Endothelial cell of umbilical vein (primary cell): ENCODE measurements around the gene PRKCB. TPM values are rescaled to one million over a fixed set of nuclear protein-coding genes. Genes with fewer than 3 reads are reported as not detected.

Experiments
- BruUV-seq: library from RNA; stranded (reverse); fragments of 400-500 nt; replicated peaks from 2 replicates; lab custom pipeline; 2021; lab: Mats Ljungman, UMichigan
- CTCF ChIA-PET: fragments of 300-600, 350-600 bp; sonication (Branson Sonifier 250); formaldehyde crosslinking; loops from one replicate; lab custom pipeline; 2021; ENCODE audit warnings: antibody characterized with exemption, inconsistent platforms; lab: Charles Lee
- POLR2A ChIA-PET: fragments of 300-600, 350-600 bp; sonication (Branson Sonifier 250); formaldehyde crosslinking; loops from one replicate; lab custom pipeline; 2021; ENCODE audit warnings: antibody characterized with exemption, inconsistent platforms; lab: Charles Lee
- DNase-seq: peaks from one replicate; pipeline ENCODE4 v3.0.0-alpha.2; 2011; ENCODE audit warnings: low read depth, low spot score
- FAIRE-seq: peaks from 2 replicates; lab custom pipeline; 2011; peaks lifted over from hg19 to GRCh38; lab: Jason Lieb, UNC
- H2AFZ ChIP-seq: 2 replicates; pipeline ENCODE4 v1.6.0; 2012; ENCODE audit warnings: low read depth, low read length, control low read depth, inconsistent platforms
- H3K27ac ChIP-seq: 2 replicates; pipeline ENCODE4 v1.5.1; 2011; ENCODE audit warnings: low read depth, mild to moderate bottlenecking, control low read depth, low read length, moderate library complexity; ENCODE audit not compliant: insufficient read depth
- H3K27me3 ChIP-seq, 2 experiments: 2 replicates each; pipeline versions ENCODE4 v1.6.0 to v1.6.1; 2011; ENCODE audit warnings: low read length in 2 of 2, mixed read lengths in 1 of 2; ENCODE audit not compliant: control insufficient read depth in 2 of 2, insufficient read depth in 2 of 2
- H3K36me3 ChIP-seq, 2 experiments: 2 replicates in 1 of 2; 3 replicates in 1 of 2; pipeline ENCODE4 v1.5.1; 2011; ENCODE audit warnings: low read length in 2 of 2, mild to moderate bottlenecking in 1 of 2, moderate library complexity in 1 of 2; ENCODE audit not compliant: control insufficient read depth in 2 of 2, insufficient read depth in 2 of 2; ENCODE audit errors: extremely low read depth in 1 of 2
- H3K4me1 ChIP-seq: 3 replicates; pipeline ENCODE4 v1.5.1; 2011; ENCODE audit warnings: mild to moderate bottlenecking, low read length; ENCODE audit not compliant: control insufficient read depth, insufficient read depth; ENCODE audit errors: extremely low read depth
- H3K4me2 ChIP-seq: 2 replicates; pipeline ENCODE4 v1.6.1; 2011; ENCODE audit warnings: low read length, control low read depth, mixed read lengths; ENCODE audit not compliant: insufficient read depth
- H3K4me3 ChIP-seq, 3 experiments: fragments of 200-600 bp in 1 of 3; sonication (generic), shearing (Covaris generic) in 1 of 3; replicated peaks in 1 of 3; 2 replicates each; pipeline ENCODE4 v1.5.1; 2011 to 2016; ENCODE audit warnings: control low read depth in 3 of 3, low read length in 3 of 3, mild to moderate bottlenecking in 2 of 3, inconsistent platforms in 1 of 3, low read depth in 1 of 3, moderate library complexity in 1 of 3; ENCODE audit not compliant: insufficient read depth in 1 of 3
- H3K79me2 ChIP-seq: 2 replicates; pipeline ENCODE4 v1.6.0; 2012; ENCODE audit warnings: low read length, inconsistent platforms; ENCODE audit not compliant: control insufficient read depth, insufficient read depth
- H3K9ac ChIP-seq: replicated peaks from 2 replicates; pipeline ENCODE3; 2011; ENCODE audit warnings: low read length, control low read depth; ENCODE audit not compliant: insufficient read depth; ENCODE audit errors: extremely low read depth
- H3K9me1 ChIP-seq: replicated peaks from 3 replicates; pipeline ENCODE4 v1.6.0; 2011; ENCODE audit warnings: mild to moderate bottlenecking, low read length; ENCODE audit not compliant: control insufficient read depth, insufficient read depth; ENCODE audit errors: extremely low read depth
- H3K9me3 ChIP-seq: replicated peaks from 2 replicates; pipeline ENCODE4 v1.5.1; 2012; ENCODE audit warnings: low read length, inconsistent platforms; ENCODE audit not compliant: control insufficient read depth, insufficient read depth
- H4K20me1 ChIP-seq: replicated peaks from 2 replicates; pipeline ENCODE3; 2011; ENCODE audit warnings: mild to moderate bottlenecking, low read length; ENCODE audit not compliant: control insufficient read depth, insufficient read depth; ENCODE audit errors: extremely low read depth
- EZH2 ChIP-seq: IDR thresholded peaks from 2 replicates; pipeline ENCODE4 v1.6.1; 2012; ENCODE audit warnings: borderline replicate concordance, low read depth, mild to moderate bottlenecking, moderate library complexity, low read length, inconsistent platforms; ENCODE audit not compliant: severe bottlenecking
- FOS ChIP-seq: IDR thresholded peaks from 2 replicates; pipeline ENCODE4 v1.6.1; 2011; ENCODE audit warnings: mild to moderate bottlenecking, low read length, moderate library complexity, borderline replicate concordance; ENCODE audit not compliant: insufficient read depth
- GATA2 ChIP-seq: IDR thresholded peaks from 2 replicates; pipeline ENCODE4 v1.7.0; 2011; ENCODE audit warnings: low read depth, mild to moderate bottlenecking, moderate library complexity, mixed read lengths, low read length; ENCODE audit not compliant: insufficient read length, insufficient read depth
- JUN ChIP-seq: IDR thresholded peaks from 2 replicates; pipeline ENCODE4 v1.6.1; 2011; ENCODE audit warnings: borderline replicate concordance, low read depth; ENCODE audit not compliant: insufficient read length, insufficient read depth
- MAX ChIP-seq: IDR thresholded peaks from 2 replicates; pipeline ENCODE4 v1.6.1; 2011; ENCODE audit not compliant: insufficient read depth, insufficient read length
- MYC ChIP-seq: IDR thresholded peaks from one replicate; pipeline ENCODE4 v1.6.1; 2011; ENCODE audit warnings: mild to moderate bottlenecking, low read depth, low read length
- POLR2A ChIP-seq: IDR thresholded peaks from 2 replicates; pipeline ENCODE4 v1.6.1; 2012; ENCODE audit warnings: low read depth, mild to moderate bottlenecking, control low read depth, low read length
- POLR2AphosphoS5 ChIP-seq: IDR thresholded peaks from 2 replicates; pipeline ENCODE4 v1.6.1; 2012; ENCODE audit warnings: low read depth, mild to moderate bottlenecking, control low read depth, low read length, moderate library complexity; ENCODE audit not compliant: insufficient read depth
- dilution Hi-C: fragments of 300-500 bp; cut with MboI; formaldehyde crosslinking; loops from one replicate; pipeline ENCODE4 v1.15.0; 2019; ENCODE audit warnings: low sequenced_read_pairs; ENCODE audit not compliant: extremely low pct_ligation_motif_present
- intact Hi-C: fragments of 100-400 bp; cut with micrococcal nuclease; formaldehyde crosslinking; loops from one replicate; pipeline ENCODE4 v1.10.0; 2022
- polyA plus RNA-seq, 4 experiments: library from polyadenylated mRNA; depleted of rRNA in 3 of 4; stranded (reverse) in 3 of 4; unstranded in 1 of 4; fragments of >200 nt; gene quantifications; 2 replicates each; pipeline versions ENCODE4 v1.2.1 to v1.2.3, GENCODE V29; 2011 to 2012; ENCODE audit warnings: missing spikeins in 1 of 4
- total RNA-seq: library from RNA; stranded (reverse); gene quantifications from 2 replicates; pipeline ENCODE4 v1.2.3, GENCODE V29; 2021
- TF ChIP-seq, protein P1 (sequence below), 2 donors: IDR thresholded peaks; 1 replicate in 1 of 2; 2 replicates in 1 of 2; pipeline ENCODE4 v1.5.1; 2011; ENCODE audit warnings: low read length in 2 of 2, mild to moderate bottlenecking in 2 of 2, moderate library complexity in 2 of 2, control low read depth in 1 of 2, inconsistent platforms in 1 of 2, low read depth in 1 of 2; ENCODE audit not compliant: insufficient read depth in 1 of 2; ENCODE audit errors: extremely low read depth in 1 of 2

Gene PRKCB
- total and polyA plus RNA-seq, 2 donors (not counting 3 experiments of a cell fraction or from before 2014, with no cell fraction given) = 0.01 TPM; not detected in 1

DNA sequence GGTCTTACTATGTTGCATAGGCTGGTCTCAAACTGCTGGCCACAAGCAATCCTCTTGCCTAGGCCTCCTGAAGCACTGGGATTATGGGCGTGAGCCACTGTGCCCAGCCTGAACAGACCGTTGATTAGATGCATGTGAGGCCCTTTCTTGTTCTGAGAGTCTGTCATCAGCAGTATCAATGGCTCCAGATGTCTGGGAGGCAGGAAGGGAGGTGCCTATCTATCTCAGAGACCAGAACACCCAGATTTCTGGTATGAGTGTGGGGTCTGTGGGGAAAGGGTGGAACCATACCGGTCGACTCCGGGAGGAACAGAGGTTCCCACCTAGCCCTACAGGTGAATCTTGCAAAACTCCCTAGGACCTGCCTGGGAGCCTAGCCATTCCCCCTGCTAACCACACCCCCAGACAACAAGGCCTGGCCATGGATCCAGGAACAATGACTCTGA, 71.7 kb downstream of the PRKCB start:
- no peak overlapping the region for H3K27ac ChIP-seq
- intact Hi-C loops = no loop called here
- H3K27me3 ChIP-seq = no peaks in the 10 kb centered on the region
- H3K4me3 ChIP-seq = no peak overlapping the region
- POLR2A ChIA-PET = no interaction called here
- H3K4me2 ChIP-seq = no peak overlapping the region
- TF ChIP-seq GATA2 (no peak), EZH2 (no peak), JUN (no peak), POLR2AphosphoS5 (no peak), MYC (no peak), POLR2A (no peak), MAX (no peak), FOS (no peak)
- TF ChIP-seq, protein P1, sequence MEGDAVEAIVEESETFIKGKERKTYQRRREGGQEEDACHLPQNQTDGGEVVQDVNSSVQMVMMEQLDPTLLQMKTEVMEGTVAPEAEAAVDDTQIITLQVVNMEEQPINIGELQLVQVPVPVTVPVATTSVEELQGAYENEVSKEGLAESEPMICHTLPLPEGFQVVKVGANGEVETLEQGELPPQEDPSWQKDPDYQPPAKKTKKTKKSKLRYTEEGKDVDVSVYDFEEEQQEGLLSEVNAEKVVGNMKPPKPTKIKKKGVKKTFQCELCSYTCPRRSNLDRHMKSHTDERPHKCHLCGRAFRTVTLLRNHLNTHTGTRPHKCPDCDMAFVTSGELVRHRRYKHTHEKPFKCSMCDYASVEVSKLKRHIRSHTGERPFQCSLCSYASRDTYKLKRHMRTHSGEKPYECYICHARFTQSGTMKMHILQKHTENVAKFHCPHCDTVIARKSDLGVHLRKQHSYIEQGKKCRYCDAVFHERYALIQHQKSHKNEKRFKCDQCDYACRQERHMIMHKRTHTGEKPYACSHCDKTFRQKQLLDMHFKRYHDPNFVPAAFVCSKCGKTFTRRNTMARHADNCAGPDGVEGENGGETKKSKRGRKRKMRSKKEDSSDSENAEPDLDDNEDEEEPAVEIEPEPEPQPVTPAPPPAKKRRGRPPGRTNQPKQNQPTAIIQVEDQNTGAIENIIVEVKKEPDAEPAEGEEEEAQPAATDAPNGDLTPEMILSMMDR (IDR thresholded peaks at IDR 0.05; ENCODE audit: extremely low read depth in 1 of 2, insufficient read depth in 1 of 2, low read depth in 1 of 2, low read length in 2 of 2) = no peak
- dilution Hi-C loops = no loop called here
- H3K4me1 ChIP-seq = no peaks in the 10 kb centered on the region
- H4K20me1 ChIP-seq = no peaks in the 10 kb centered on the region
- CTCF ChIA-PET = no interaction called here
- BruUV-seq = no TSS peak
- H3K9ac ChIP-seq = no peak overlapping the region
- no peaks in the 10 kb centered on the region for H3K9me1 ChIP-seq
- H3K36me3 ChIP-seq = no peaks in the 10 kb centered on the region
- FAIRE-seq (no peak), DNase-seq (no peak)
- no peaks in the 10 kb centered on the region for H3K79me2 ChIP-seq
- no peak overlapping the region for H2AFZ ChIP-seq
- no peaks in the 10 kb centered on the region for H3K9me3 ChIP-seq
